Stimulated activated CD8-positive, alpha-beta memory T cell treated with anti-CD3 and anti-CD28 coated beads, Interleukin-12 subunit alpha, Interleukin-12 subunit beta, amount 100 ng/mL, for 1 hour (primary cell): ENCODE results near the gene NECTIN1.

Source experiments
- DNase-seq: peaks from one replicate; pipeline ENCODE4 v3.0.0-alpha.2; 2020; ENCODE audit warnings: low read depth

The NECTIN1 gene

GRCh38 chr11:119730789-119731386 is 1.9 kb upstream of the NECTIN1 start:
- no peak for DNase-seq

GRCh38 chr11:119729951-119730613 is 1.1 kb upstream of the NECTIN1 start:
- DNase-seq = no peak

GRCh38 chr11:119729581-119729927 is 554 bp upstream of the NECTIN1 start:
- no peak for DNase-seq

- DNase-seq = no peak
Observed at GRCh38 chr11:119728211-119728626, 781 bp downstream of the NECTIN1 start.

- no peak for DNase-seq
Observed at GRCh38 chr11:119727523-119728151, 1.4 kb downstream of the NECTIN1 start.

GRCh38 chr11:119726585-119727522 is 2.1 kb downstream of the NECTIN1 start:
- no peak for DNase-seq

- DNase-seq = no peak
Observed at GRCh38 chr11:119726150-119726553, 2.8 kb downstream of the NECTIN1 start.

GRCh38 chr11:119724956-119725355 is 4.0 kb downstream of the NECTIN1 start:
- no peak for DNase-seq

- no peak for DNase-seq
Observed at GRCh38 chr11:119723952-119724325, 5.1 kb downstream of the NECTIN1 start.

GRCh38 chr11:119723243-119723951 is 5.6 kb downstream of the NECTIN1 start:
- no peak for DNase-seq

- no peak for DNase-seq
Observed at GRCh38 chr11:119722281-119722794, 6.7 kb downstream of the NECTIN1 start.

GRCh38 chr11:119721129-119722120 is 7.6 kb downstream of the NECTIN1 start:
- DNase-seq = no peak

- no peak for DNase-seq
Observed at GRCh38 chr11:119720311-119720913, 8.6 kb downstream of the NECTIN1 start.

GRCh38 chr11:119717839-119718534 is 11.0 kb downstream of the NECTIN1 start:
- DNase-seq = no peak

- DNase-seq = no peak
Observed at GRCh38 chr11:119716582-119717498, 12.2 kb downstream of the NECTIN1 start.

- DNase-seq = no peak
Observed at GRCh38 chr11:119714590-119714989, 14.4 kb downstream of the NECTIN1 start.

GRCh38 chr11:119714189-119714588 is 14.8 kb downstream of the NECTIN1 start:
- no peak for DNase-seq

- no peak for DNase-seq
Observed at GRCh38 chr11:119713359-119714040, 15.5 kb downstream of the NECTIN1 start.
